RWPE1 (cell line): Measurements from ENCODE around the gene GAB4.
"Not testable (repeated sequence)": the region's sequence is repeated elsewhere in the genome, so short reads cannot be mapped to it uniquely, and the experiment has no call there.

Experiments used
- CTCF ChIA-PET: fragments of 350-600 bp; sonication (Branson Sonifier 250); formaldehyde crosslinking; extraction: SDS; loops from one replicate; lab custom pipeline; 2021; lab: Yijun Ruan, JAX
- POLR2A ChIA-PET: fragments of 400-600 bp; formaldehyde crosslinking; extraction: SDS; loops from one replicate; lab custom pipeline; 2020; ENCODE audit warnings: antibody characterized with exemption; ENCODE audit not compliant: low non-redundant PET; lab: Yijun Ruan, JAX
- DNase-seq: peaks from one replicate; pipeline ENCODE4 v3.0.0; 2012; ENCODE audit warnings: low spot score
- H3K27ac ChIP-seq: fragments of 450-650 bp; 2 replicates; pipeline ENCODE4 v1.5.1; 2017
- TF ChIP-seq, protein P1 (sequence below): fragments of 450-650 bp; conservative IDR thresholded peaks from 2 replicates; pipeline ENCODE4 v1.5.1; 2017; ENCODE audit warnings: low read depth, mild to moderate bottlenecking

The GAB4 gene

DNA sequence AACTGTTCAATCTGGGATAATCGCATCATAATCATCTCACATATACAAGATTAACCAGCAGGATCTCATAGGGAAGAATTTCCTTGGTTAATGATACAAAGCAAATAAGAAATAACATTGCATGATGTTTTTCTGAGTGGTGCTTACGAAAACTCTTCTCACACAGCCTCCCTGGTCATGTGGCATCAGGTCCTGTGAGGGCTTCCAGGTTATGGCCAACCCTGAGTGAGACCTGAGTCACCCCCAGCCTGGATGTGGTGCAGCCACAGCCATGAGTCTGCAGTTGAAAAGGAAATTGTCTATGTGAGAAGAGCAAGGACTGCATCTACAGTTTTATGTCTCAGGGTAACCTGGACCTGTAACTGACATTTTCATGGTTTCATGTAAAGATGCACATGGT lies 92.3 kb downstream of the GAB4 start:
- no peak for DNase-seq
- TF ChIP-seq, protein P1, sequence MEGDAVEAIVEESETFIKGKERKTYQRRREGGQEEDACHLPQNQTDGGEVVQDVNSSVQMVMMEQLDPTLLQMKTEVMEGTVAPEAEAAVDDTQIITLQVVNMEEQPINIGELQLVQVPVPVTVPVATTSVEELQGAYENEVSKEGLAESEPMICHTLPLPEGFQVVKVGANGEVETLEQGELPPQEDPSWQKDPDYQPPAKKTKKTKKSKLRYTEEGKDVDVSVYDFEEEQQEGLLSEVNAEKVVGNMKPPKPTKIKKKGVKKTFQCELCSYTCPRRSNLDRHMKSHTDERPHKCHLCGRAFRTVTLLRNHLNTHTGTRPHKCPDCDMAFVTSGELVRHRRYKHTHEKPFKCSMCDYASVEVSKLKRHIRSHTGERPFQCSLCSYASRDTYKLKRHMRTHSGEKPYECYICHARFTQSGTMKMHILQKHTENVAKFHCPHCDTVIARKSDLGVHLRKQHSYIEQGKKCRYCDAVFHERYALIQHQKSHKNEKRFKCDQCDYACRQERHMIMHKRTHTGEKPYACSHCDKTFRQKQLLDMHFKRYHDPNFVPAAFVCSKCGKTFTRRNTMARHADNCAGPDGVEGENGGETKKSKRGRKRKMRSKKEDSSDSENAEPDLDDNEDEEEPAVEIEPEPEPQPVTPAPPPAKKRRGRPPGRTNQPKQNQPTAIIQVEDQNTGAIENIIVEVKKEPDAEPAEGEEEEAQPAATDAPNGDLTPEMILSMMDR = no peak
- ChIA-PET POLR2A (no interaction called here), CTCF (no interaction called here)
- H3K27ac ChIP-seq = no peak overlapping the region

DNA sequence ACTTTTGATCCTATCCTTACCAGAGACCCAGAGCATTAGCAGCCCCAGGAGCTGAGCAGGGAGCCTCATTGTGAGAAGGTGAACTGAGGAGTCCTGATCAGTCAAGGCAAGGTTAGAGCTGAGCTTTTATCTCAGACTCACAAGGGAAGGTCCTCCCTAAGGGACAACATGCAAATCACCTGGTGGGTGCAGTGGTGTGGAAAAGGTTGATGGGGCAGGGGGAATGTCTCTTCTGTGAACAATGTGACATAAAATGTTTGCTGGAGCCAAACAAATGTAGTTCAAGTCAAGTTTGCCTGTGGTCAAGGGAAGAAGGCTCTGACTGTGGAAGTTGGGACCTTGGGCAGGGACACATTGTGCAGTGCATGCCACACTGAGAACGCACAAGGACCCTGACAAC lies 93.1 kb downstream of the GAB4 start:
- H3K27ac ChIP-seq, CTCF ChIA-PET, POLR2A ChIA-PET, DNase-seq: not testable (repeated sequence)

DNA sequence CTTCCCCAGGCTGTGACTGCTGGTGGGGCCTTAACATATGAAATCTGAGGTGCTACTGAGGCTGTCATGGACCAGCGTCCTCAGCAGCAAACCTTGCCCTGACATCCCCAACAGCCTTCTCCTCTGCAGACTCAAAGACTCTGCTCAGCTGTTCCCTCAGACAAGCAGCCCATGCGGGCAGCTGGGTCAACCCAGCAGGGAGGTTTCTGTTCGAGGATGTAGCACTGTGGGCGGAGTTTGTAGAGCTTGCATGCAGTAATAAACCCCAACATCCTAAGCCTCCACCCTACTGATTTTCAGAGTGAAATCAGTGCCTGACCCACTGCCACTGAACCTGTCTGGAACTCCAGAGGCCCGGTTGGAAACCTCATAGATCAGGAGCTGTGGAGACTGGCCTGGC lies 94.0 kb downstream of the GAB4 start:
- H3K27ac ChIP-seq = no peak overlapping the region
- CTCF ChIA-PET = no interaction called here
- DNase-seq = no peak
- TF ChIP-seq, protein P1 = no peak
- POLR2A ChIA-PET = no interaction called here

DNA sequence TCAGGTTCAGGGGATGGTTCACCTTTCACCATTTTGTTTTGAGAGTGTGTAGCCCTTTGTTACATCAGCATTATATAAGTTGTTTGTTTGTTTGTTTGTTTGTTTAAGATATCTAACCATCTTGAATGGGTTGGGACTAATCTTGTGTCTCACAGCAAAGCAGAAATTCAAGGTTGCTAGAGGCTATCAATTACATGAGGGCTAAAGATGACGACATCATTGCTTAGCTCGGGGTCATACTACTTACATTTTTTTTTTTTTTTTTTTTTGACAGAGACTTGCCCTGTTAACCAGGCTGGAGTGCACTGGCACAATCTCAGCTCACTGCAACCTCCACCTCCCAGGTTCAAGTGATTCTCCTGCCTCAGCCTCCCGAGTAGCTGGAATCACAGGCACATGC lies 95.7 kb downstream of the GAB4 start:
- ChIA-PET POLR2A (no interaction called here), CTCF (no interaction called here)
- no peak overlapping the region for H3K27ac ChIP-seq
- TF ChIP-seq, protein P1 = no peak
- DNase-seq = no peak
